CD4-positive, CD25-positive, alpha-beta regulatory T cell (primary cell): Measurements from ENCODE around the gene CACNB2. TPM values are rescaled to one million over a fixed set of nuclear protein-coding genes. Genes with fewer than 3 reads are reported as not detected.
A peak's percentile ranks its signal among the peaks of the same experiment; 100 is the strongest.

Source experiments
- ATAC-seq, 2 donors: fragments of 150-1000 bp; cut with Tn5 transposase; one replicate each; pipeline ENCODE4 v1.10.0; 2021; ENCODE audit warnings: low read depth in 2 of 2, moderate number of reproducible peaks in 2 of 2, moderate library complexity in 1 of 2
- DNase-seq, 3 donors: peaks; one replicate each; pipeline versions ENCODE4 v3.0.0 to v3.0.0-alpha.2; 2012 to 2022; ENCODE audit warnings: mixed read lengths in 1 of 3
- H3K27ac ChIP-seq: one replicate; pipeline ENCODE4 v1.7.0; 2013; ENCODE audit warnings: mild to moderate bottlenecking, low read length; ENCODE audit not compliant: insufficient read depth, poor library complexity, severe bottlenecking
- H3K27me3 ChIP-seq: one replicate; pipeline ENCODE4 v1.7.0; 2013; ENCODE audit warnings: low read length; ENCODE audit not compliant: control insufficient read depth, insufficient read depth
- H3K36me3 ChIP-seq: one replicate; pipeline ENCODE4 v1.7.0; 2013; ENCODE audit warnings: mild to moderate bottlenecking, low read length, moderate library complexity; ENCODE audit not compliant: control insufficient read depth, insufficient read depth
- H3K4me1 ChIP-seq: 2 replicates; pipeline ENCODE4 v1.7.0; 2013; ENCODE audit warnings: mild to moderate bottlenecking, low read length; ENCODE audit not compliant: insufficient read depth, control insufficient read depth, poor library complexity, severe bottlenecking
- H3K4me3 ChIP-seq: one replicate; pipeline ENCODE4 v1.7.0; 2013; ENCODE audit warnings: low read depth, mild to moderate bottlenecking, low read length, moderate library complexity
- H3K9me3 ChIP-seq, 2 experiments: 1 replicate in 1 of 2; 2 replicates in 1 of 2; pipeline ENCODE4 v1.7.0; 2013; ENCODE audit warnings: low read length in 2 of 2, mild to moderate bottlenecking in 1 of 2, moderate library complexity in 1 of 2; ENCODE audit not compliant: control insufficient read depth in 2 of 2
- H3K27ac Mint-ChIP-seq, 3 donors: one replicate each; pipeline ENCODE4 v1.8.0; 2020 to 2022; ENCODE audit warnings: mild to moderate bottlenecking in 3 of 3, mixed read lengths in 3 of 3, moderate library complexity in 2 of 3
- H3K27me3 Mint-ChIP-seq: one replicate; pipeline ENCODE4 v1.8.0; 2022; ENCODE audit warnings: mild to moderate bottlenecking, mixed read lengths
- H3K36me3 Mint-ChIP-seq: one replicate; pipeline ENCODE4 v1.8.0; 2020; ENCODE audit warnings: mixed read lengths
- H3K4me1 Mint-ChIP-seq, 4 donors: one replicate each; pipeline ENCODE4 v1.8.0; 2020 to 2022; ENCODE audit warnings: mixed read lengths in 4 of 4, mild to moderate bottlenecking in 1 of 4
- H3K4me3 Mint-ChIP-seq, 4 donors: one replicate each; pipeline ENCODE4 v1.8.0; 2020 to 2022; ENCODE audit warnings: mild to moderate bottlenecking in 4 of 4, mixed read lengths in 4 of 4, moderate library complexity in 3 of 4
- H3K9me3 Mint-ChIP-seq, 7 donors: one replicate each; pipeline ENCODE4 v1.8.0; 2020 to 2022; ENCODE audit warnings: mixed read lengths in 7 of 7, mild to moderate bottlenecking in 3 of 7, moderate library complexity in 2 of 7
- polyA plus RNA-seq, 4 donors: library from polyadenylated mRNA; unstranded; fragments of 300-500 nt; fragmentation: Illumina TruSeq; gene quantifications; one replicate each; pipeline ENCODE4 v1.2.3, GENCODE V29; 2021
- total RNA-seq: library from RNA; stranded (reverse); gene quantifications from one replicate; pipeline ENCODE4 v1.2.3, GENCODE V29; 2022

Gene CACNB2
- total and polyA plus RNA-seq, 5 donors from 2014 or later, result 0.39 to 0.80 (median 0.49) TPM

DNA sequence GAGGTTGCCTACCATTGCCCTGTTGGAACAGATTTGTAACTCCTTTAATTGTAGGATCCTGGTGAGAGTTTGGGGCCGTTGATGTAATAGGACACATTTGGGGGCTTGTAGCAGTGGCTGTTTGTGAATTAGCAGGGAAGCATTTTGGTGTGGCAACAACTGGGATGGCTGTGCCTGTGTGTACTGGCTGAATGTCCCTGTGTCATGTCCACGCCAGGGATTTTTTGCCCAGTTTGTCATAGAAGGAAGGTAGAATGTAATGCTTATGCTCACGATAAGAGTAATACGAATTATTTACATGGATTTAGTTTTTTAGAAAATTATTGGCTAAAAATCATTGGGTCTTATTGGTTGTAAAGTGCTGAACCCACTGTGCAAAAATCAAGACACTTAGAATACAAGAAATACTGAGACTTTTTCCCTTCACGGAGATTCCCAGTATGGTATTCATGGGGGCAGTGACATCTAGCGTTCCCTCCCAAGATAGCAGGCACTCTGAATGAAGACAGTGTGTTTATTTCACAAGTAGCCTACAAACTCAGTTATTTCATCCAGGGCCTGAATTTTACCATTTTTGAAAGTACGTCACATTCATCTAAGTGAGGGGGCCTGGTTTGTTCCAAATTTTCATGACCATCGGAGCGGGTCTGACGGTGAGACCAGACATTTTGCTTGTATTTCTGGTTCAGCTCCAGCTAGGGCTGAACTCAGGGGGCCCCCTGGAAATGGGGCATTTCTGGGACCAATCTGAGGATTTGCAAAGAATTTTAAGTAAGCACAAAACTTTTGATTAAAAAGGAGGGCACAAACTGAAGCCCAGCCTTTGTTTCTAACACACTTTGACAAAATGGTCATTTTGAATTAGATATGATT is 74.7 kb downstream of the CACNB2 start:
- H3K4me1 Mint-ChIP-seq, result peaks cover 0 to 5% (median 0%) of the 10 kb centered on the region in 4 donors
- H3K27ac Mint-ChIP-seq, result no peak overlapping the region
- DNase-seq, result peak in 1 of 3 donors; percentile 24

GRCh38 chr10:18216482-18216881 is 76.3 kb downstream of the CACNB2 start:
- Histone ChIP-seq H3K9me3 (no peaks in the 10 kb centered on the region), H3K4me1 (no peaks in the 10 kb centered on the region), H3K27me3 (no peaks in the 10 kb centered on the region), H3K4me3 (no peak overlapping the region), H3K36me3 (no peaks in the 10 kb centered on the region), H3K27ac (no peak overlapping the region)
- H3K27me3 Mint-ChIP-seq, result peaks cover 4% of the 10 kb centered on the region
- H3K4me1 Mint-ChIP-seq, result peaks cover 0 to 5% (median 0%) of the 10 kb centered on the region in 4 donors
- no peak overlapping the region for H3K4me3 Mint-ChIP-seq
- H3K27ac Mint-ChIP-seq, result no peak overlapping the region
- ATAC-seq (no peak), DNase-seq (no peak)
- no peaks in the 10 kb centered on the region for H3K36me3 Mint-ChIP-seq
- no peaks in the 10 kb centered on the region for H3K9me3 Mint-ChIP-seq

More for the DNA sequence above, 74.7 kb downstream of the CACNB2 start:
- H3K4me3 Mint-ChIP-seq, result no peak overlapping the region
- H3K4me1 ChIP-seq, result no peaks in the 10 kb centered on the region
- no peaks in the 10 kb centered on the region for H3K36me3 ChIP-seq
- H3K27me3 Mint-ChIP-seq, result no peaks in the 10 kb centered on the region
- no peak for ATAC-seq
- H3K4me3 ChIP-seq, result no peak overlapping the region
- no peaks in the 10 kb centered on the region for H3K36me3 Mint-ChIP-seq
- no peaks in the 10 kb centered on the region for H3K27me3 ChIP-seq
- no peaks in the 10 kb centered on the region for H3K9me3 Mint-ChIP-seq
- H3K27ac ChIP-seq, result no peak overlapping the region
- H3K9me3 ChIP-seq, result no peaks in the 10 kb centered on the region

DNA sequence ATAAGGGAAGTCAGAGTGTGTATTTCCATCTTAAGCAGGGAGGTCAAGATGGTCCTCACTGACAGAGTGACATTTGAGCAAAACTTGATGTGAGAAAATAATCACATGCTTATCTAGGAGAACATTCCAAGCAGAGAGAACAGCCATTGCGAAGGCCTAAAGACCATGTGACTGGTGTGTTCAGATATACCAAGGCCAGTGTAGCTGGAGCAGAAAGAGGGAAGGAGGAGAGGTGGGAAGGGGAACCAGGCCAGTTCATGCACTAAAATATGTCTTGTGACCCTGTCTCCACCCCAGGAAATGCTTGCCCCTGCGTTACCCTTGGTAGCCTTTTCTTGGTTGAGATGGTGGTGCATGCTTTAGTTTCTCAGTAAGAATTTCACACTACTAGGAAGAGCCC is 77.4 kb downstream of the CACNB2 start:
- peaks cover 4% of the 10 kb centered on the region for H3K27me3 Mint-ChIP-seq
- no peak overlapping the region for H3K4me3 Mint-ChIP-seq
- ATAC-seq, result no peak
- no peaks in the 10 kb centered on the region for H3K36me3 Mint-ChIP-seq
- no peaks in the 10 kb centered on the region for H3K9me3 ChIP-seq
- H3K4me3 ChIP-seq, result no peak overlapping the region
- H3K36me3 ChIP-seq, result no peaks in the 10 kb centered on the region
- H3K4me1 Mint-ChIP-seq, result peaks cover 0 to 5% (median 0%) of the 10 kb centered on the region in 4 donors
- no peak for DNase-seq
- H3K27ac Mint-ChIP-seq, result no peak overlapping the region
- no peaks in the 10 kb centered on the region for H3K4me1 ChIP-seq
- H3K9me3 Mint-ChIP-seq, result no peaks in the 10 kb centered on the region
- H3K27ac ChIP-seq, result no peak overlapping the region
- H3K27me3 ChIP-seq, result no peaks in the 10 kb centered on the region

GRCh38 chr10:18219146-18219545 is 78.9 kb downstream of the CACNB2 start:
- H3K4me3 ChIP-seq, result no peak overlapping the region
- no peaks in the 10 kb centered on the region for H3K27me3 ChIP-seq
- ATAC-seq (no peak), DNase-seq (no peak)
- no peaks in the 10 kb centered on the region for H3K9me3 ChIP-seq
- H3K27me3 Mint-ChIP-seq, result peaks cover 4% of the 10 kb centered on the region
- H3K27ac Mint-ChIP-seq, result no peak overlapping the region
- H3K27ac ChIP-seq, result no peak overlapping the region
- peaks cover 0 to 5% (median 0%) of the 10 kb centered on the region in 4 donors for H3K4me1 Mint-ChIP-seq
- H3K9me3 Mint-ChIP-seq, result no peaks in the 10 kb centered on the region
- H3K4me1 ChIP-seq, result no peaks in the 10 kb centered on the region
- no peaks in the 10 kb centered on the region for H3K36me3 Mint-ChIP-seq
- no peak overlapping the region for H3K4me3 Mint-ChIP-seq
- H3K36me3 ChIP-seq, result no peaks in the 10 kb centered on the region

DNA sequence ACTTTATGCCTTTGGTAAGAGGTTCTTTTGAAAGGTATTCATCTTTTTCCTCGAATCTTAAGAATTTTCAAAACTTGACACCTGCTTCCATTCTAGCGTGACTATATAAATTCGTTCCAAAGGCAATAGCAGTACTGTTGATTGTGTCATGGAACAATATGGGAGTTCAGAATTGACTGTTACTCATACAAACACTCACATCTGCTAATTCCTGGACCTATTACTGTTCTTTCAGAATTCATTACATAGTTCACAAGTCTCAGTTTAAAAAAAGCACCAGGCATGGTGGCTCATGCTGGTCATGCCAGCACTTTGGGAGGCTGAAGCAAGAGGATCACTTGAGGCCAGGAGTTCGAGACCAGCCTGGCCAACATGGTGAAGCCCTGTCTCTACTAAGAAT is 80.9 kb downstream of the CACNB2 start:
- H3K4me3 Mint-ChIP-seq, result no peak overlapping the region
- H3K27me3 Mint-ChIP-seq, result peaks cover 4% of the 10 kb centered on the region
- Histone ChIP-seq H3K27me3 (no peaks in the 10 kb centered on the region), H3K4me1 (no peaks in the 10 kb centered on the region), H3K9me3 (no peaks in the 10 kb centered on the region), H3K27ac (no peak overlapping the region), H3K4me3 (no peak overlapping the region), H3K36me3 (no peaks in the 10 kb centered on the region)
- H3K4me1 Mint-ChIP-seq, result no peaks in the 10 kb centered on the region
- no peaks in the 10 kb centered on the region for H3K9me3 Mint-ChIP-seq
- H3K36me3 Mint-ChIP-seq, result no peaks in the 10 kb centered on the region
- no peak overlapping the region for H3K27ac Mint-ChIP-seq
- DNase-seq (no peak), ATAC-seq (no peak)

DNA sequence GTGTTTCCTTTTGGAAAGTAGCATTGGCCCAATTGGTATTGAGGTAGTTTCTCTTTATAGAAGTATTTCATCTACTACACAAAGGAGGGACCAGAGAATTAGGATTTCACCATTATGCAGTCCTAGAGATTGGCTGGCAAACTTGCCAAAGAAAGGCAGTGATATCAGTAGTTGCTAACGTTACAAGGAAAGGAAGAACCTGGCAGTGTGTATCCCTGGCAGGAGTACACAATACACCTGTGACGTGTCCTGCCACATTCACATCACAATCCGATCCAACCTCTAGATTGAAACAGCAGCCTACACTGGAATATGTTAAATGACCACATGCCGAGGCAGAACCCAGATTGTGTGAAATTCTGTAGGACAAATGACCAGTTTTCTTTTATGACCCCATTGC is 81.7 kb downstream of the CACNB2 start:
- H3K36me3 Mint-ChIP-seq, result no peaks in the 10 kb centered on the region
- Histone ChIP-seq H3K9me3 (no peaks in the 10 kb centered on the region), H3K4me3 (no peak overlapping the region), H3K36me3 (no peaks in the 10 kb centered on the region), H3K27ac (no peak overlapping the region), H3K4me1 (no peaks in the 10 kb centered on the region), H3K27me3 (no peaks in the 10 kb centered on the region)
- ATAC-seq (no peak), DNase-seq (no peak)
- no peaks in the 10 kb centered on the region for H3K4me1 Mint-ChIP-seq
- no peak overlapping the region for H3K27ac Mint-ChIP-seq
- no peak overlapping the region for H3K4me3 Mint-ChIP-seq
- H3K9me3 Mint-ChIP-seq, result no peaks in the 10 kb centered on the region
- peaks cover 4% of the 10 kb centered on the region for H3K27me3 Mint-ChIP-seq

DNA sequence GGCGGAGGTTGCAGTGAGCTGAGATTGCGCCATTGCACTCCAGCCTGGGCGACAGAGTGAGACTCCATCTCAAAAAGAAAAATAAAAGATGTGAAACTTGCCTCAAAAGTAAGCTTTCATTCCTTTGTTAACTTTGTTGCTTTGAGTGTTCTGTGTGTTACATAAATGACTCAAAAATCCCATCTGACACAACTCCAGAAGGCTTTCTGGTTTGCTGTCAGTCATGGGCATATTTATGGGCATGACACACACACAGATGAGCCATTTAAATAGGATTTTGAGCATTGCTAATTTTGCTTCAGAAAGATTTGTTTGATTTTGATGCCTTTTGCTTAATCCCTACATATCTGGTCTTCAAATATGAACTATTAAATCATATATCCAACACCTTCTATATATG is 82.6 kb downstream of the CACNB2 start:
- H3K9me3 Mint-ChIP-seq, result no peaks in the 10 kb centered on the region
- no peak overlapping the region for H3K27ac ChIP-seq

GRCh38 chr10:18223898-18224297 is 83.7 kb downstream of the CACNB2 start:
- Mint-ChIP-seq H3K4me1 (no peaks in the 10 kb centered on the region), H3K36me3 (no peaks in the 10 kb centered on the region), H3K27ac (no peak overlapping the region), H3K27me3 (peaks cover 4% of the 10 kb centered on the region), H3K9me3 (no peaks in the 10 kb centered on the region), H3K4me3 (no peak overlapping the region)
- ATAC-seq (no peak), DNase-seq (no peak)
- no peaks in the 10 kb centered on the region for H3K36me3 ChIP-seq
- H3K9me3 ChIP-seq, result no peaks in the 10 kb centered on the region
- no peak overlapping the region for H3K27ac ChIP-seq
- no peaks in the 10 kb centered on the region for H3K27me3 ChIP-seq
- H3K4me3 ChIP-seq, result no peak overlapping the region
- no peaks in the 10 kb centered on the region for H3K4me1 ChIP-seq

More for the DNA sequence above, 82.6 kb downstream of the CACNB2 start:
- no peaks in the 10 kb centered on the region for H3K36me3 ChIP-seq
- no peak overlapping the region for H3K4me3 Mint-ChIP-seq
- no peak overlapping the region for H3K4me3 ChIP-seq
- no peak overlapping the region for H3K27ac Mint-ChIP-seq
- ATAC-seq (no peak), DNase-seq (no peak)
- H3K4me1 Mint-ChIP-seq, result no peaks in the 10 kb centered on the region
- no peaks in the 10 kb centered on the region for H3K36me3 Mint-ChIP-seq
- H3K27me3 ChIP-seq, result no peaks in the 10 kb centered on the region
- no peaks in the 10 kb centered on the region for H3K4me1 ChIP-seq
- no peaks in the 10 kb centered on the region for H3K9me3 ChIP-seq
- H3K27me3 Mint-ChIP-seq, result peaks cover 4% of the 10 kb centered on the region
